HFFc6 (cell line): ENCODE results near the gene FOXC1. TPM values are rescaled to one million over a fixed set of nuclear protein-coding genes. Genes with fewer than 3 reads are reported as not detected.
A peak's percentile ranks its signal among the peaks of the same experiment; 100 is the strongest.

ENCODE experiments used
- DNase-seq: peaks from one replicate; pipeline ENCODE4 v3.0.0-alpha.2; 2018
- H3K27ac Mint-ChIP-seq: 2 replicates; pipeline ENCODE4 v1.8.0; 2020; ENCODE audit warnings: mild to moderate bottlenecking, mixed read lengths
- H3K27me3 Mint-ChIP-seq: 2 replicates; pipeline ENCODE4 v1.8.0; 2021; ENCODE audit warnings: mild to moderate bottlenecking, moderate library complexity, mixed read lengths; ENCODE audit not compliant: insufficient read depth
- H3K36me3 Mint-ChIP-seq: 2 replicates; pipeline ENCODE4 v1.8.0; 2021; ENCODE audit warnings: low read depth, mixed read lengths
- H3K4me1 Mint-ChIP-seq: 2 replicates; pipeline ENCODE4 v1.8.0; 2020; ENCODE audit warnings: low read depth, mixed read lengths
- H3K4me3 Mint-ChIP-seq: 2 replicates; pipeline ENCODE4 v1.8.0; 2020; ENCODE audit warnings: mild to moderate bottlenecking, moderate library complexity, mixed read lengths
- H3K9me3 Mint-ChIP-seq: 2 replicates; pipeline ENCODE4 v1.8.0; 2020; ENCODE audit warnings: mild to moderate bottlenecking, mixed read lengths
- total RNA-seq, 6 experiments: library from RNA; stranded (reverse); fragmentation: NEBNext Ultra II Directional; extraction: Animal tissue kit (Norgen Biotek cat#: 25700); gene quantifications; 2 replicates in 1 of 6; 3 replicates in 5 of 6; pipeline ENCODE4 v1.2.3, GENCODE V29; 2021
- TF ChIP-seq, protein P1 (sequence below): fragments of 200-600 bp; sonication (generic); IDR thresholded peaks from 2 replicates; pipeline ENCODE4 v1.5.0; 2021; ENCODE audit warnings: antibody characterized with exemption, mild to moderate bottlenecking

The FOXC1 gene
- total RNA-seq, 6 experiments from 2014 or later = 15.8 to 18.0 (median 16.9) TPM

DNA sequence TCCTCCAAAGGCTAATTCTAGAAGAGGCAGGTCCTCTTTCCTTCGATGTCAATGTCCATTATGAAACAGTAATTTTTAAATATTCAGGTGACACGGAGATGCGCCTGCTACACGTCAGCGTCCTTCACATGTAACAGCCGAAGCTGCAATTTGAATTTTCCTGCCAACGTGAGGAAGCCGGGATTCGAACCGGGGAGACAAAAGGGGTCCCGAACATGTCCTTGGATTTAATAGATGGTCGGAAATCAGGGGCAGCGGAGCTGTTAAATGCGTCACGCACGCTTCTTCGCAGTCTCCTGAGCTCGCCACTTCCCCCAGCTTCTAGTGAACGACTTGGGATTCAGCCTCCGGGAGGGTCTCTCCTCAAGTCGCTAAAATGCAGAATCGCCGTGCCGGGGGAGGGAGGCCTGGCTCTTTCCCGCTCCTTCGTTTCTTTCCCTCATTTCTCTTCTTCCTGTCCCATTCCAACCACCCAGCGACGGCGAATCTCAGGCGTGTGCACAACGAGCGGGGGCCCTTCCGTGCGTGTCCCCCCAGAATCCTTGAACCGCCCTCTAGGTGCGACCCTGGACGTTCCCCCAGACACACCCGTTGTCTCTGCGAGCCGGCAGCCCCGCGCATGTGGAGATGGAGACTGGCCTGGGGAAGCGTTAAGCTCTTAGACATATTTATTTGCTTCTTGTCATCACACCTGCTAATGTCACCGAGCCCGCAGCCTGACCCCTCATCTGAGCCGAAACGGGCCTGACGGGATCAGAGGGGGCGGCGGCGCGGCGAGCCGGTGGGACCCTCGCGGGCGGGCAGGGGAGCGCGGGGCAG is 1.3 kb upstream of the FOXC1 start:
- Mint-ChIP-seq H3K27me3 (peaks cover 38% of the 10 kb centered on the region), H3K36me3 (peaks cover 33% of the 10 kb centered on the region), H3K4me3 (peak overlapping the region; percentile 55), H3K4me1 (peaks cover 53% of the 10 kb centered on the region), H3K27ac (no peak overlapping the region), H3K9me3 (no peaks in the 10 kb centered on the region)
- TF ChIP-seq, protein P1, sequence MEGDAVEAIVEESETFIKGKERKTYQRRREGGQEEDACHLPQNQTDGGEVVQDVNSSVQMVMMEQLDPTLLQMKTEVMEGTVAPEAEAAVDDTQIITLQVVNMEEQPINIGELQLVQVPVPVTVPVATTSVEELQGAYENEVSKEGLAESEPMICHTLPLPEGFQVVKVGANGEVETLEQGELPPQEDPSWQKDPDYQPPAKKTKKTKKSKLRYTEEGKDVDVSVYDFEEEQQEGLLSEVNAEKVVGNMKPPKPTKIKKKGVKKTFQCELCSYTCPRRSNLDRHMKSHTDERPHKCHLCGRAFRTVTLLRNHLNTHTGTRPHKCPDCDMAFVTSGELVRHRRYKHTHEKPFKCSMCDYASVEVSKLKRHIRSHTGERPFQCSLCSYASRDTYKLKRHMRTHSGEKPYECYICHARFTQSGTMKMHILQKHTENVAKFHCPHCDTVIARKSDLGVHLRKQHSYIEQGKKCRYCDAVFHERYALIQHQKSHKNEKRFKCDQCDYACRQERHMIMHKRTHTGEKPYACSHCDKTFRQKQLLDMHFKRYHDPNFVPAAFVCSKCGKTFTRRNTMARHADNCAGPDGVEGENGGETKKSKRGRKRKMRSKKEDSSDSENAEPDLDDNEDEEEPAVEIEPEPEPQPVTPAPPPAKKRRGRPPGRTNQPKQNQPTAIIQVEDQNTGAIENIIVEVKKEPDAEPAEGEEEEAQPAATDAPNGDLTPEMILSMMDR = no peak
- no peak for DNase-seq

DNA sequence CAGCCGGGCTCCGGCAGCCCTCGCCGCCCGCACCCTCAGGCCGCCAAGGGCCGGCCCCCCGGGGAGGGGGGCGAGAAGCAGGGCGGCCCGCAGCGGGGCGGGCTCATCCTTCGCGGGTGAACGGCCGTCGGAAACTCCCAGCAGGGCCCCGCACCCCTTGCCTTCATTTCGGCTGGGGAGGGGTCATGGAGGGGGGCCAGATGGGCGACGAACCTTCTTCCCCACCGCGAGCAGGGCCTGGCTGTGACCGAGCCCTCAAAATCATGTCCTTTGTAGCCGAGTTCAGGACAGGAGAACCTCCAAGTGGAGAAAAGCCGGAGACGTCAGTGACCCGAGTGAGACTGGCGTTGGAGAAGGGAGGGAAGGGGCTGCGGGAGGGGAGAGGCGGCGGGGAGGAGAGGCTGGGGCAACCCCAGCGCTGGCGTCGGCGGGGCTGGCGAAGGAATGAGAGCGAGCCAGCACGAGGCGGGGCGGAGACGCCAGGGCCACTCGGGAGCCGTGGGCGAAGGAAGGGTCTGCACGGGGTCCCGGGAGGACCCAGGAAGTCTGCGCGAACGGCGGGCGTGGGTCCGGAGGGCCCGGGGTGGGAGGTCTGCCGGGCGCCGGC is 571 bp upstream of the FOXC1 start:
- Mint-ChIP-seq H3K4me3 (peak overlapping the region; percentile 72), H3K27ac (peak overlapping the region; percentile 46; the same call in 1 of the 2 replicates), H3K4me1 (peaks cover 55% of the 10 kb centered on the region), H3K27me3 (peaks cover 36% of the 10 kb centered on the region), H3K9me3 (no peaks in the 10 kb centered on the region), H3K36me3 (peaks cover 37% of the 10 kb centered on the region)
- no peak for DNase-seq
- TF ChIP-seq, protein P1 = no peak

DNA sequence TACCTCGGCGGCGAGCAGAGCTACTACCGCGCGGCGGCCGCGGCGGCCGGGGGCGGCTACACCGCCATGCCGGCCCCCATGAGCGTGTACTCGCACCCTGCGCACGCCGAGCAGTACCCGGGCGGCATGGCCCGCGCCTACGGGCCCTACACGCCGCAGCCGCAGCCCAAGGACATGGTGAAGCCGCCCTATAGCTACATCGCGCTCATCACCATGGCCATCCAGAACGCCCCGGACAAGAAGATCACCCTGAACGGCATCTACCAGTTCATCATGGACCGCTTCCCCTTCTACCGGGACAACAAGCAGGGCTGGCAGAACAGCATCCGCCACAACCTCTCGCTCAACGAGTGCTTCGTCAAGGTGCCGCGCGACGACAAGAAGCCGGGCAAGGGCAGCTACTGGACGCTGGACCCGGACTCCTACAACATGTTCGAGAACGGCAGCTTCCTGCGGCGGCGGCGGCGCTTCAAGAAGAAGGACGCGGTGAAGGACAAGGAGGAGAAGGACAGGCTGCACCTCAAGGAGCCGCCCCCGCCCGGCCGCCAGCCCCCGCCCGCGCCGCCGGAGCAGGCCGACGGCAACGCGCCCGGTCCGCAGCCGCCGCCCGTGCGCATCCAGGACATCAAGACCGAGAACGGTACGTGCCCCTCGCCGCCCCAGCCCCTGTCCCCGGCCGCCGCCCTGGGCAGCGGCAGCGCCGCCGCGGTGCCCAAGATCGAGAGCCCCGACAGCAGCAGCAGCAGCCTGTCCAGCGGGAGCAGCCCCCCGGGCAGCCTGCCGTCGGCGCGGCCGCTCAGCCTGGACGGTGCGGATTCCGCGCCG is 994 bp downstream of the FOXC1 start:
- TF ChIP-seq, protein P1 = no peak
- H3K4me3 Mint-ChIP-seq = peak overlapping the region; percentile 96
- peak; percentile 30 for DNase-seq
- H3K27ac Mint-ChIP-seq = peak overlapping the region; percentile 92
- no peaks in the 10 kb centered on the region for H3K9me3 Mint-ChIP-seq
- H3K27me3 Mint-ChIP-seq = peaks cover 32% of the 10 kb centered on the region
- H3K36me3 Mint-ChIP-seq = peaks cover 37% of the 10 kb centered on the region
- peaks cover 49% of the 10 kb centered on the region for H3K4me1 Mint-ChIP-seq

DNA sequence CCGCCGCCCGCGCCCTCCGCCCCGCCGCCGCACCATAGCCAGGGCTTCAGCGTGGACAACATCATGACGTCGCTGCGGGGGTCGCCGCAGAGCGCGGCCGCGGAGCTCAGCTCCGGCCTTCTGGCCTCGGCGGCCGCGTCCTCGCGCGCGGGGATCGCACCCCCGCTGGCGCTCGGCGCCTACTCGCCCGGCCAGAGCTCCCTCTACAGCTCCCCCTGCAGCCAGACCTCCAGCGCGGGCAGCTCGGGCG is 1.5 kb downstream of the FOXC1 start:
- no peaks in the 10 kb centered on the region for H3K9me3 Mint-ChIP-seq

More for the DNA sequence above, 1.5 kb downstream of the FOXC1 start:
- H3K4me1 Mint-ChIP-seq = peaks cover 44% of the 10 kb centered on the region
- DNase-seq = no peak
- no peak overlapping the region for H3K4me3 Mint-ChIP-seq
- H3K36me3 Mint-ChIP-seq = peaks cover 37% of the 10 kb centered on the region
- peaks cover 26% of the 10 kb centered on the region for H3K27me3 Mint-ChIP-seq
- TF ChIP-seq, protein P1 = no peak
- H3K27ac Mint-ChIP-seq = no peak overlapping the region
